Mammary microvascular endothelial cell (primary cell): ENCODE results near the gene NMNAT2. TPM values are rescaled to one million over a fixed set of nuclear protein-coding genes. Genes with fewer than 3 reads are reported as not detected.

Experiments used
- total RNA-seq: library from RNA; depleted of rRNA; stranded (reverse); fragments of >200 nt; gene quantifications from 2 replicates; pipeline ENCODE4 v1.2.3, GENCODE V29; 2015

NMNAT2 gene
- total RNA-seq = 1.3 and 4.1 TPM in 2 replicates

GRCh38 chr1:183417772-183418491 is at the start of gene NMNAT2:
TSS of gene NMNAT2 (minus strand) at chr1:183418380. CDS start at chr1:183418267, 113 bp downstream.

Other genes starting within 250 kb of the NMNAT2 start
- gene LAMC2, start 232.1 kb downstream of the NMNAT2 start, total RNA-seq = 20.5 and 20.6 TPM in 2 replicates
- 21.7 and 27.2 TPM in 2 replicates for gene SMG7, start 54.1 kb upstream of the NMNAT2 start, total RNA-seq
- gene NCF2, start 172.1 kb upstream of the NMNAT2 start, total RNA-seq = 0.05 and 0.20 TPM in 2 replicates
- 196 and 219 TPM in 2 replicates for gene ARPC5, start 217.4 kb upstream of the NMNAT2 start, total RNA-seq
- not detected in 2 replicates for gene APOBEC4, start 234.9 kb upstream of the NMNAT2 start, total RNA-seq